ENCODE measurements around the gene ZBTB2. TPM values are rescaled to one million over a fixed set of nuclear protein-coding genes. Genes with fewer than 3 reads are reported as not detected.

ZBTB2 gene
- total and polyA plus RNA-seq, 10 of the 15 experiments (the other 5 are each of a cell fraction or from before 2014, with no cell fraction given): 4.2 to 21.9 (median 15.0) TPM

GRCh38 chr6:151320140-151320539 is 71.2 kb downstream of the ZBTB2 start (continued):
- TF ChIP-seq IRF3 (IDR thresholded peaks at IDR 0.05) (no peak), TCF3 (IDR thresholded peaks at IDR 0.05; ENCODE audit: borderline replicate concordance, insufficient read depth, low read depth, low read length) (no peak), ZZZ3 (IDR thresholded peaks at IDR 0.05; ENCODE audit: control insufficient read depth, insufficient read length, low read depth) (no peak), SMARCA5 (IDR thresholded peaks at IDR 0.05) (no peak), SIX5 (IDR thresholded peaks at IDR 0.05; ENCODE audit: low read depth, low read length, severe bottlenecking) (no peak), HDAC2 (IDR thresholded peaks at IDR 0.05) (no peak), ATF3 (IDR thresholded peaks at IDR 0.05; ENCODE audit: borderline replicate concordance, extremely low read depth, low read depth, low read length) (no peak), MXI1 (IDR thresholded peaks at IDR 0.05; ENCODE audit: low read depth, low read length) (no peak), HCFC1 (IDR thresholded peaks at IDR 0.05; ENCODE audit: low read length) (no peak)

GRCh38 chr6:151317995-151318365 is 73.4 kb downstream of the ZBTB2 start:
- intact Hi-C loops (cut with micrococcal nuclease; ENCODE audit: unreplicated experiment): no loop called here
- POLR2A ChIA-PET: no interaction called here
- no peaks in the 10 kb centered on the region for H3K9me3 ChIP-seq (replicated peaks; ENCODE audit: control insufficient read depth, insufficient read depth, low read length)
- no peaks in the 10 kb centered on the region for H4K20me1 ChIP-seq (ENCODE audit: control insufficient read depth, insufficient read depth)
- no peaks in the 10 kb centered on the region for H3K36me3 ChIP-seq (ENCODE audit: control insufficient read depth in 2 of 2, insufficient read depth in 2 of 2, low read length in 1 of 2)
- no peaks in the 10 kb centered on the region for H3K79me2 ChIP-seq (ENCODE audit: control insufficient read depth, insufficient read depth, low read length)
- no peaks in the 10 kb centered on the region; a peak in 1 of 4 replicates for H3K27me3 ChIP-seq (replicated peaks in 1 of 2; ENCODE audit: control insufficient read depth in 2 of 2, insufficient read depth in 2 of 2, low read length in 1 of 2)
- in situ Hi-C loops (cut with MboI): no loop called here
- H3K4me1 ChIP-seq (ENCODE audit: control insufficient read depth, insufficient read depth, low read length): no peaks in the 10 kb centered on the region
- H3K9ac ChIP-seq (ENCODE audit: control insufficient read depth, insufficient read depth, low read length): no peak overlapping the region
- SMC1A ChIA-PET (ENCODE audit: uncharacterized antibody, unreplicated experiment): interaction anchor here (1.5 kb wide), 1 partner anchor 426 kb away, joined by 4 read pairs; no protein-coding TSS in a partner anchor
- RAD21 ChIA-PET (ENCODE audit: unreplicated experiment): no interaction called here
- CTCF ChIA-PET: interaction anchor here (1.5 to 2.1 kb wide), 3 partner anchors 8 to 304 kb away, joined by 7 to 12 read pairs (median 9); no protein-coding TSS in a partner anchor
- no peak for FAIRE-seq
- no peak for DNase-seq (ENCODE audit: low read depth, low spot score)
- BruUV-seq (replicated peaks): no TSS peak
- H3K27ac ChIP-seq (ENCODE audit: control insufficient read depth, insufficient read depth): no peak overlapping the region
- no peak overlapping the region for H2AFZ ChIP-seq (ENCODE audit: control insufficient read depth, low read depth, low read length)
- H3K4me2 ChIP-seq (ENCODE audit: control insufficient read depth, insufficient read depth): no peak overlapping the region
- TF ChIP-seq JUND (IDR thresholded peaks at IDR 0.05; ENCODE audit: low read depth, low read length): no peak
- no peak for TF ChIP-seq RB1 (IDR thresholded peaks at IDR 0.05; ENCODE audit: borderline replicate concordance)
- TF ChIP-seq RELB (IDR thresholded peaks at IDR 0.05; ENCODE audit: low read depth): no peak
- TF ChIP-seq ZBED1 (IDR thresholded peaks at IDR 0.05; ENCODE audit: borderline replicate concordance): no peak
- no peak for TF ChIP-seq FOXM1 (IDR thresholded peaks at IDR 0.05; ENCODE audit: low read depth, low read length)
- no peak for ATAC-seq
- H3K4me3 ChIP-seq: no peak overlapping the region
- 34% methylated on average over 3 of the region's 3 CpGs for WGBS (ENCODE audit: insufficient coverage, insufficient replicate concordance, low lambda C conversion rate, missing lambda C conversion rate)
